Activated B cell treated with CpG ODN at 0.5 μM for 24 hours (primary cell): Measurements from ENCODE around the gene NAA80. TPM values are rescaled to one million over a fixed set of nuclear protein-coding genes. Genes with fewer than 3 reads are reported as not detected.

Experiments used
- ATAC-seq: fragments of 200-7000 bp; cut with Tn5 transposase; one replicate; pipeline ENCODE4 v1.10.0; 2021; ENCODE audit warnings: low read depth, mild to moderate bottlenecking, moderate library complexity
- CTCF ChIA-PET: fragments of 350-600 bp; sonication (Branson Sonifier 250); formaldehyde crosslinking; loops from one replicate; lab custom pipeline; 2021; ENCODE audit warnings: antibody characterized with exemption; lab: Charles Lee
- POLR2A ChIA-PET: fragments of 350-600 bp; sonication (Branson Sonifier 250); formaldehyde crosslinking; loops from one replicate; lab custom pipeline; 2021; ENCODE audit warnings: antibody characterized with exemption; lab: Charles Lee
- DNase-seq: peaks from one replicate; pipeline ENCODE4 v3.0.0; 2022
- H3K27ac Mint-ChIP-seq: one replicate; pipeline ENCODE4 v1.8.0; 2020; ENCODE audit warnings: mixed read lengths
- H3K27me3 Mint-ChIP-seq: one replicate; pipeline ENCODE4 v1.8.0; 2021; ENCODE audit warnings: mixed read lengths
- H3K36me3 Mint-ChIP-seq: one replicate; pipeline ENCODE4 v1.8.0; 2021; ENCODE audit warnings: low read depth, mixed read lengths
- H3K4me1 Mint-ChIP-seq: one replicate; pipeline ENCODE4 v1.8.0; 2021; ENCODE audit warnings: mixed read lengths
- H3K4me3 Mint-ChIP-seq: one replicate; pipeline ENCODE4 v1.8.0; 2020; ENCODE audit warnings: mild to moderate bottlenecking, mixed read lengths
- H3K9me3 Mint-ChIP-seq: one replicate; pipeline ENCODE4 v1.8.0; 2020; ENCODE audit warnings: mixed read lengths
- CTCF ChIP-seq: fragments of 200-600 bp; IDR thresholded peaks from one replicate; pipeline ENCODE4 v1.8.0; 2022; ENCODE audit warnings: antibody characterized with exemption, mild to moderate bottlenecking
- intact Hi-C: fragments of 100-400 bp; cut with micrococcal nuclease; formaldehyde crosslinking; loops from one replicate; pipeline ENCODE4 v1.15.1; 2024
- total RNA-seq: library from RNA; stranded (reverse); gene quantifications from 2 replicates; pipeline ENCODE4 v1.2.3, GENCODE V29; 2022

Gene NAA80
- total RNA-seq, 1 donor from 2014 or later = 24.8 TPM

GRCh38 chr3:50320853-50321335 lies 21.7 kb upstream of the NAA80 start:
- Mint-ChIP-seq H3K27ac (peak overlapping the region; percentile 77), H3K27me3 (no peaks in the 10 kb centered on the region), H3K4me1 (peaks cover 43% of the 10 kb centered on the region), H3K4me3 (peak overlapping the region; percentile 88), H3K36me3 (peaks cover 15% of the 10 kb centered on the region), H3K9me3 (no peaks in the 10 kb centered on the region)
- intact Hi-C loops = loop anchor here (1.0 to 5.0 kb wide), 7 partner anchors 16 to 1604 kb away; partner anchors contain the start of genes HYAL3, IFRD2, IP6K2 and NAA80
- CTCF ChIA-PET = interaction anchor here (0.6 to 2.5 kb wide), 7 partner anchors 17 to 1731 kb away, joined by 3 to 9 read pairs (median 3); partner anchors contain the start of genes GNAI2, HYAL3, NAA80 and RASSF1
- TF ChIP-seq CTCF = no peak
- peak; percentile 62 for ATAC-seq
- no peak for DNase-seq
- POLR2A ChIA-PET = interaction anchor here (0.6 to 9.7 kb wide), 11 partner anchors 10 to 1224 kb away, joined by 3 to 167 read pairs (median 4); partner anchors contain the start of genes CYB561D2, GNAI2, HYAL3 and IFRD2

- peak overlapping the region; percentile 88 for H3K4me3 Mint-ChIP-seq
- ATAC-seq (no peak), DNase-seq (no peak)
- H3K27me3 Mint-ChIP-seq = no peaks in the 10 kb centered on the region
- no peak for TF ChIP-seq CTCF
- intact Hi-C loops = loop anchor here (2.0 to 5.0 kb wide), 2 partner anchors 17 to 1603 kb away; partner anchors contain the start of gene IP6K2
- H3K9me3 Mint-ChIP-seq = no peaks in the 10 kb centered on the region
- peaks cover 43% of the 10 kb centered on the region for H3K4me1 Mint-ChIP-seq
- ChIA-PET POLR2A (interaction anchor here (1.9 to 9.7 kb wide), 3 partner anchors 18 to 31 kb away, joined by 10 to 167 read pairs (median 20); partner anchors contain the start of genes CYB561D2, HYAL3, NAA80 and NPRL2), CTCF (interaction anchor here (0.5 kb wide), 1 partner anchor 211 kb away, joined by 3 read pairs; no protein-coding TSS in a partner anchor)
- no peak overlapping the region for H3K27ac Mint-ChIP-seq
- peaks cover 10% of the 10 kb centered on the region for H3K36me3 Mint-ChIP-seq
These were observed 20.9 kb upstream of the NAA80 start for GRCh38 chr3:50319894-50320625.

GRCh38 chr3:50319181-50319893 lies 20.1 kb upstream of the NAA80 start:
- no peak for TF ChIP-seq CTCF
- DNase-seq = no peak
- Mint-ChIP-seq H3K27ac (no peak overlapping the region), H3K9me3 (no peaks in the 10 kb centered on the region), H3K36me3 (peaks cover 3% of the 10 kb centered on the region), H3K27me3 (no peaks in the 10 kb centered on the region), H3K4me1 (peaks cover 39% of the 10 kb centered on the region), H3K4me3 (peak overlapping the region; percentile 15)
- ATAC-seq = no peak
- ChIA-PET POLR2A (interaction anchor here (0.9 to 9.7 kb wide), 3 partner anchors 19 to 27 kb away, joined by 4 to 167 read pairs (median 4); partner anchors contain the start of genes HYAL3, IFRD2, NAA80 and RASSF1), CTCF (interaction anchor here (1.6 kb wide), 1 partner anchor 20 kb away, joined by 3 read pairs; the partner anchor contains the start of genes HYAL3 and NAA80)
- intact Hi-C loops = no loop called here

- no peak for TF ChIP-seq CTCF
- no peaks in the 10 kb centered on the region for H3K27me3 Mint-ChIP-seq
- H3K36me3 Mint-ChIP-seq = peaks cover 3% of the 10 kb centered on the region
- ATAC-seq (no peak), DNase-seq (no peak)
- ChIA-PET CTCF (interaction anchor here (1.6 kb wide), 1 partner anchor 20 kb away, joined by 3 read pairs; the partner anchor contains the start of genes HYAL3 and NAA80), POLR2A (interaction anchor here (0.9 to 1.3 kb wide), 2 partner anchors 19 to 27 kb away, joined by 4 read pairs; partner anchors contain the start of genes HYAL3, IFRD2 and NAA80)
- H3K27ac Mint-ChIP-seq = no peak overlapping the region
- H3K4me1 Mint-ChIP-seq = peaks cover 39% of the 10 kb centered on the region
- H3K9me3 Mint-ChIP-seq = no peaks in the 10 kb centered on the region
- H3K4me3 Mint-ChIP-seq = no peak overlapping the region
- intact Hi-C loops = no loop called here
These were observed 19.4 kb upstream of the NAA80 start for GRCh38 chr3:50318615-50319014.
